ENCODE measurements around the gene BCKDK. TPM values are rescaled to one million over a fixed set of nuclear protein-coding genes. Genes with fewer than 3 reads are reported as not detected.
A peak's percentile ranks its signal among the peaks of the same experiment; 100 is the strongest.

The BCKDK gene
- polyA plus RNA-seq, 6 donors from 2014 or later = 23.1 to 41.2 (median 27.3) TPM

GRCh38 chr16:31074814-31075183, 33.4 kb upstream of the BCKDK start:
- no peaks in the 10 kb centered on the region for H3K27me3 Mint-ChIP-seq
- H3K27ac Mint-ChIP-seq = peak overlapping the region; percentile 96 to 99 (median 98)
- no peaks in the 10 kb centered on the region for H3K9me3 Mint-ChIP-seq
- peak overlapping the region; percentile 90 to 99 (median 96) for H3K4me3 Mint-ChIP-seq
- no peak for DNase-seq
- no peak for ATAC-seq (ENCODE audit: low read depth in 2 of 2)
- peaks cover 0 to 10% of the 10 kb centered on the region in 2 donors for H3K36me3 Mint-ChIP-seq
- peaks cover 20 to 64% (median 45%) of the 10 kb centered on the region in 3 donors for H3K4me1 Mint-ChIP-seq

GRCh38 chr16:31076319-31076718, 31.9 kb upstream of the BCKDK start:
- Mint-ChIP-seq H3K4me3 (peak overlapping the region in 5 of 8 donors; percentile 5 to 90 (median 40)), H3K36me3 (peaks cover 0 to 10% of the 10 kb centered on the region in 2 donors), H3K9me3 (no peaks in the 10 kb centered on the region), H3K27ac (peak overlapping the region in 3 of 6 donors; percentile 47 to 78 (median 58)), H3K4me1 (peaks cover 20 to 65% (median 49%) of the 10 kb centered on the region in 3 donors), H3K27me3 (no peaks in the 10 kb centered on the region)
- ATAC-seq (ENCODE audit: low read depth in 2 of 2) (no peak), DNase-seq (no peak)

GRCh38 chr16:31077024-31077423, 31.2 kb upstream of the BCKDK start:
- Mint-ChIP-seq H3K9me3 (no peaks in the 10 kb centered on the region), H3K4me3 (peak overlapping the region in 2 of 8 donors; percentile 3 to 27), H3K27me3 (no peaks in the 10 kb centered on the region), H3K4me1 (peaks cover 18 to 62% (median 48%) of the 10 kb centered on the region in 3 donors), H3K36me3 (peaks cover 0 to 10% of the 10 kb centered on the region in 2 donors), H3K27ac (peak overlapping the region in 1 of 6 donors; percentile 47)
- ATAC-seq (ENCODE audit: low read depth in 2 of 2) (no peak), DNase-seq (no peak)

GRCh38 chr16:31077592-31078396, 30.4 kb upstream of the BCKDK start:
- peak overlapping the region in 2 of 6 donors; percentile 47 to 87 for H3K27ac Mint-ChIP-seq
- no peaks in the 10 kb centered on the region for H3K9me3 Mint-ChIP-seq
- peak overlapping the region in 1 of 8 donors; percentile 27 for H3K4me3 Mint-ChIP-seq
- peaks cover 15 to 59% (median 43%) of the 10 kb centered on the region in 3 donors for H3K4me1 Mint-ChIP-seq
- no peak for DNase-seq
- no peak for ATAC-seq (ENCODE audit: low read depth in 2 of 2)
- peaks cover 0 to 10% of the 10 kb centered on the region in 2 donors for H3K36me3 Mint-ChIP-seq
- H3K27me3 Mint-ChIP-seq = no peaks in the 10 kb centered on the region

- peak overlapping the region in 1 of 6 donors; percentile 87 for H3K27ac Mint-ChIP-seq
- peaks cover 0 to 10% of the 10 kb centered on the region in 2 donors for H3K36me3 Mint-ChIP-seq
Measured at GRCh38 chr16:31078597-31079341, 29.4 kb upstream of the BCKDK start.

GRCh38 chr16:31079342-31079944, 28.7 kb upstream of the BCKDK start:
- ATAC-seq (ENCODE audit: low read depth in 2 of 2) (no peak), DNase-seq (no peak)
- H3K9me3 Mint-ChIP-seq = no peaks in the 10 kb centered on the region
- H3K27me3 Mint-ChIP-seq = no peaks in the 10 kb centered on the region
- peak overlapping the region in 1 of 6 donors; percentile 32 for H3K27ac Mint-ChIP-seq
- peaks cover 13 to 54% (median 41%) of the 10 kb centered on the region in 3 donors for H3K4me1 Mint-ChIP-seq
- no peak overlapping the region for H3K4me3 Mint-ChIP-seq
- H3K36me3 Mint-ChIP-seq = peaks cover 0 to 10% of the 10 kb centered on the region in 2 donors

More at GRCh38 chr16:31078597-31079341, 29.4 kb upstream of the BCKDK start:
- no peak for DNase-seq
- no peaks in the 10 kb centered on the region for H3K9me3 Mint-ChIP-seq
- H3K4me1 Mint-ChIP-seq = peaks cover 14 to 56% (median 41%) of the 10 kb centered on the region in 3 donors
- no peak overlapping the region for H3K4me3 Mint-ChIP-seq
- H3K27me3 Mint-ChIP-seq = no peaks in the 10 kb centered on the region
- ATAC-seq (ENCODE audit: low read depth in 2 of 2) = no peak

- Mint-ChIP-seq H3K36me3 (peaks cover 0 to 10% of the 10 kb centered on the region in 2 donors), H3K4me3 (no peak overlapping the region), H3K27ac (peak overlapping the region in 4 of 6 donors; percentile 32 to 63 (median 58)), H3K9me3 (no peaks in the 10 kb centered on the region), H3K27me3 (no peaks in the 10 kb centered on the region), H3K4me1 (peaks cover 6 to 47% (median 34%) of the 10 kb centered on the region in 3 donors)
- no peak for ATAC-seq (ENCODE audit: low read depth in 2 of 2)
- DNase-seq = no peak
Measured at GRCh38 chr16:31080035-31080629, 28.1 kb upstream of the BCKDK start.

- Mint-ChIP-seq H3K4me3 (peak overlapping the region in 2 of 8 donors; percentile 35 to 47), H3K4me1 (peaks cover 5 to 39% (median 28%) of the 10 kb centered on the region in 3 donors), H3K36me3 (peaks cover 0 to 10% of the 10 kb centered on the region in 2 donors), H3K9me3 (no peaks in the 10 kb centered on the region), H3K27me3 (no peaks in the 10 kb centered on the region), H3K27ac (peak overlapping the region in 1 of 6 donors; percentile 63)
- no peak for ATAC-seq (ENCODE audit: low read depth in 2 of 2)
- DNase-seq = no peak
Measured at GRCh38 chr16:31080756-31081419, 27.3 kb upstream of the BCKDK start.

GRCh38 chr16:31081428-31082351, 26.5 kb upstream of the BCKDK start:
- H3K27ac Mint-ChIP-seq = peak overlapping the region in 1 of 6 donors; percentile 45
- no peaks in the 10 kb centered on the region for H3K9me3 Mint-ChIP-seq
- no peaks in the 10 kb centered on the region for H3K27me3 Mint-ChIP-seq
- H3K36me3 Mint-ChIP-seq = peaks cover 0 to 10% of the 10 kb centered on the region in 2 donors
- H3K4me3 Mint-ChIP-seq = peak overlapping the region in 1 of 8 donors; percentile 42
- ATAC-seq (ENCODE audit: low read depth in 2 of 2) (no peak), DNase-seq (no peak)
- peaks cover 9 to 37% (median 22%) of the 10 kb centered on the region in 3 donors for H3K4me1 Mint-ChIP-seq

GRCh38 chr16:31082368-31083045, 25.7 kb upstream of the BCKDK start:
- peaks cover 0 to 10% of the 10 kb centered on the region in 2 donors for H3K36me3 Mint-ChIP-seq
- peaks cover 9 to 37% (median 21%) of the 10 kb centered on the region in 3 donors for H3K4me1 Mint-ChIP-seq
- H3K9me3 Mint-ChIP-seq = no peaks in the 10 kb centered on the region
- DNase-seq (no peak), ATAC-seq (ENCODE audit: low read depth in 2 of 2) (no peak)
- H3K27me3 Mint-ChIP-seq = no peaks in the 10 kb centered on the region
- H3K4me3 Mint-ChIP-seq = no peak overlapping the region
- peak overlapping the region in 3 of 6 donors; percentile 24 to 45 (median 29) for H3K27ac Mint-ChIP-seq

- Mint-ChIP-seq H3K4me1 (peaks cover 9 to 32% (median 15%) of the 10 kb centered on the region in 3 donors), H3K9me3 (no peaks in the 10 kb centered on the region), H3K4me3 (peak overlapping the region in 1 of 8 donors; percentile 15), H3K27ac (no peak overlapping the region), H3K27me3 (no peaks in the 10 kb centered on the region), H3K36me3 (peaks cover 0 to 5% of the 10 kb centered on the region in 2 donors)
- no peak for ATAC-seq (ENCODE audit: low read depth in 2 of 2)
- DNase-seq = no peak
Measured at GRCh38 chr16:31083081-31083480, 25.1 kb upstream of the BCKDK start.

Measured in naive B cell (primary cell).